ENCODE measurements around the gene ATP6AP1. TPM values are rescaled to one million over a fixed set of nuclear protein-coding genes. Genes with fewer than 3 reads are reported as not detected.

ATP6AP1 gene
- total RNA-seq, 1 experiment from 2014 or later = 112 TPM

DNA sequence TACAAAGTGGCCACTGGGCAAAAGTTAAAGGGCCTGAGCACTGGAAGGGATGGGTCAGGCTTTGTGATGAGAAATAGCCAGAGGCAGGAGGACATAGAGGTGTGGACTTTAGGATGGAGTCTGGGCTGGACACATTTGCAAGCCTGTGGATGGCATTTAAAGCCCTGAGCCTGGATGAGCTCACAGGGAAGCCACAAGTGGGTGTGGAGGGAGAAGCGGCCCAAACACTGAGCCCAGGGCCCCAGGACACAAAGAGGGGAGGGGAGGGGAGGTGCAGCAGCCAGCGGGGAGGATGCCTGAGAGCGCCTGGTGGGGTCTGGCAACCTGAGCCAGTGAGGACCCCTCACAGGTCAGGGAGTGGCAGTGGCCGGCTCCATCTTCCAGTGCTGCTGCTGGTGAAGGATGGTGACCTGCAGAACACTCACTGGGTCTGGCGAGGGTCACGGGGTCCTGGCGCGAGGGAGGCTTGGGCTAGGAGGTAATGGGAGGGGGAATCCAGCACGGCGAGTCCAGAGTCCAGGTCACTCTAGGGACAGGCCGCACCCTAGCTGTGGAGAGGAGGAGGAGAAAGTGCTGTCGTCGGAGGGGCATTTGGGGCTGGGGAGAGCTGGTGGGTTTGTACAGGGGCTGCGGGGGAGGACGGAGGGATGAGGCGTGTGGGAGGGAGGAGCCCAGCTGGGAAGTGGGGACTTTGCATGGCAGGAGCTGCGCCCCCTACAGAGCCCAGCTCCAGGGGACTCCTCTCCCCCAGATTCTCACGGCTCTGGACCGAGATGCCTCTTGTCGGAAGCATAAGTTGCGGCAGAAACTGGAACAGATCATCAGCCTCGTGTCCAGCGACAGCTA, 43.6 kb downstream of the ATP6AP1 start:
- no peaks in the 10 kb centered on the region for H3K27me3 ChIP-seq (replicated peaks; ENCODE audit: control insufficient read depth, insufficient read depth, low read length)
- no peaks in the 10 kb centered on the region for H3K4me1 ChIP-seq
- TF ChIP-seq, protein P1, sequence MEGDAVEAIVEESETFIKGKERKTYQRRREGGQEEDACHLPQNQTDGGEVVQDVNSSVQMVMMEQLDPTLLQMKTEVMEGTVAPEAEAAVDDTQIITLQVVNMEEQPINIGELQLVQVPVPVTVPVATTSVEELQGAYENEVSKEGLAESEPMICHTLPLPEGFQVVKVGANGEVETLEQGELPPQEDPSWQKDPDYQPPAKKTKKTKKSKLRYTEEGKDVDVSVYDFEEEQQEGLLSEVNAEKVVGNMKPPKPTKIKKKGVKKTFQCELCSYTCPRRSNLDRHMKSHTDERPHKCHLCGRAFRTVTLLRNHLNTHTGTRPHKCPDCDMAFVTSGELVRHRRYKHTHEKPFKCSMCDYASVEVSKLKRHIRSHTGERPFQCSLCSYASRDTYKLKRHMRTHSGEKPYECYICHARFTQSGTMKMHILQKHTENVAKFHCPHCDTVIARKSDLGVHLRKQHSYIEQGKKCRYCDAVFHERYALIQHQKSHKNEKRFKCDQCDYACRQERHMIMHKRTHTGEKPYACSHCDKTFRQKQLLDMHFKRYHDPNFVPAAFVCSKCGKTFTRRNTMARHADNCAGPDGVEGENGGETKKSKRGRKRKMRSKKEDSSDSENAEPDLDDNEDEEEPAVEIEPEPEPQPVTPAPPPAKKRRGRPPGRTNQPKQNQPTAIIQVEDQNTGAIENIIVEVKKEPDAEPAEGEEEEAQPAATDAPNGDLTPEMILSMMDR (IDR thresholded peaks at IDR 0.05; ENCODE audit: insufficient read depth in 1 of 2, low read depth in 1 of 2, low read length in 1 of 2, severe bottlenecking in 1 of 2, unreplicated experiment in 1 of 2) = no peak
- no peaks in the 10 kb centered on the region for H3K27me3 Mint-ChIP-seq (ENCODE audit: insufficient read depth, unreplicated experiment)
- intact Hi-C loops (cut with micrococcal nuclease; ENCODE audit: unreplicated experiment) = no loop called here
- no peaks in the 10 kb centered on the region for H3K4me1 Mint-ChIP-seq (ENCODE audit: low read depth, unreplicated experiment)
- H3K9me3 ChIP-seq = no peaks in the 10 kb centered on the region
- POLR2A ChIA-PET = no interaction called here
- DNase-seq = no peak
- no peaks in the 10 kb centered on the region; the same call in 1 of the 2 replicates for H3K36me3 ChIP-seq (ENCODE audit: control insufficient read depth, insufficient read depth, low read length)
- no peak overlapping the region for H3K27ac Mint-ChIP-seq (ENCODE audit: unreplicated experiment)
- H3K36me3 Mint-ChIP-seq (ENCODE audit: insufficient read depth, unreplicated experiment) = peaks cover 19% of the 10 kb centered on the region
- CTCF ChIA-PET = no interaction called here
- no peaks in the 10 kb centered on the region for H3K9me3 Mint-ChIP-seq (ENCODE audit: unreplicated experiment)
- no TSS peak for BruUV-seq (replicated peaks)
- no peak overlapping the region for H3K4me3 ChIP-seq (ENCODE audit: low read depth, low read length)
- no peak overlapping the region for H3K4me3 Mint-ChIP-seq (ENCODE audit: unreplicated experiment)

DNA sequence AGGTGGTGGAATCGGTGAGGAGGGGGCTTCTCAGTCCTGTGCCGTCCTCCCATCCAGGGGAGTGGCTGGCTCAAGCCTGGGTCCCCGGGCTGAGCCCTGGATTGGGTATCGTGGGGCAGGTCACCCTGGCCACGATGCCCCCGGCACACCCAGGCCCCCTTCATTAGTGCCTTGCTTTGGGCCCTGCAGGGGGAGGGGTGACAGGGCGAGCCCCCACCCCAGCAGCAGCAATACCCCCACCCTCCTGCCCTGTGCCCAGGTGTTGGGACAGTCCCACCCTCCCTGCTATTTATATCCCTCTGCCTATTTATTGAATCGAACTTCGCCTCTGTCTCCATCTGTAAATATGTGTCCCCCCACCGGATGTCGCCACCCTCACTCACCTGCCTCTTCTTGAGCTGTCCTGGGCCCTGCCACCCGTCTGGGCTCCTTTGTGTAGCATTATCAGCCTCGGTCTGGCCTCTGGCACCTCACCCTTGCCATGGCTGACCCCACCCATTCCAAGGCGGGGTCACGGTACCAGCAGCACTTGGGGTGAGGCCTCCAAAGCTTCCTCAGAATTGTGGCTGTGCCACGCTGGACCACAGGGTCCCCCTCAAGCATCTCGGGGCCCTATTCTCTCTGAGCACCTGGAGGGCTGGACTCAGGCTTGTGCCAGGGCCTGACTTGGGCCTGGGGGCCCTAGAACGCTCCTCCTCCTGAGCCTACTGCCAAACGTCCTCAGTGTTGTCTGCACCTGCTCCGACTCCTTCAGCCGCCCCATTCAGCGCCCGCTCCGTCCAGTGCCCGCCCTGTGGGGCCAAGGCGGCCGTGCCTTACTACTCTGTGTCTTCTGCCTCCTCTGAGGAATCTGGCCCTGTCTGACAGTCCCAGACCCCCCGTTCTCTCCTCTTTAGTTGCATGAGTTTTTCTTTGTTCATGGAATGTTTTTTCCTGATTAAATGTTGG, 44.5 kb downstream of the ATP6AP1 start:
- POLR2A ChIA-PET = no interaction called here
- Mint-ChIP-seq H3K27ac (ENCODE audit: unreplicated experiment) (no peak overlapping the region), H3K27me3 (ENCODE audit: insufficient read depth, unreplicated experiment) (no peaks in the 10 kb centered on the region), H3K36me3 (ENCODE audit: insufficient read depth, unreplicated experiment) (peaks cover 19% of the 10 kb centered on the region), H3K4me3 (ENCODE audit: unreplicated experiment) (no peak overlapping the region), H3K4me1 (ENCODE audit: low read depth, unreplicated experiment) (no peaks in the 10 kb centered on the region), H3K9me3 (ENCODE audit: unreplicated experiment) (no peaks in the 10 kb centered on the region)
- Histone ChIP-seq H3K9me3 (no peaks in the 10 kb centered on the region), H3K36me3 (ENCODE audit: control insufficient read depth, insufficient read depth, low read length) (no peaks in the 10 kb centered on the region; the same call in 1 of the 2 replicates), H3K4me1 (no peaks in the 10 kb centered on the region), H3K27me3 (replicated peaks; ENCODE audit: control insufficient read depth, insufficient read depth, low read length) (no peaks in the 10 kb centered on the region), H3K4me3 (ENCODE audit: low read depth, low read length) (no peak overlapping the region)
- no peak for DNase-seq
- CTCF ChIA-PET = no interaction called here
- TF ChIP-seq, protein P1 (IDR thresholded peaks at IDR 0.05; ENCODE audit: insufficient read depth in 1 of 2, low read depth in 1 of 2, low read length in 1 of 2, severe bottlenecking in 1 of 2, unreplicated experiment in 1 of 2) = no peak
- intact Hi-C loops (cut with micrococcal nuclease; ENCODE audit: unreplicated experiment) = no loop called here
- no TSS peak for BruUV-seq (replicated peaks)

DNA sequence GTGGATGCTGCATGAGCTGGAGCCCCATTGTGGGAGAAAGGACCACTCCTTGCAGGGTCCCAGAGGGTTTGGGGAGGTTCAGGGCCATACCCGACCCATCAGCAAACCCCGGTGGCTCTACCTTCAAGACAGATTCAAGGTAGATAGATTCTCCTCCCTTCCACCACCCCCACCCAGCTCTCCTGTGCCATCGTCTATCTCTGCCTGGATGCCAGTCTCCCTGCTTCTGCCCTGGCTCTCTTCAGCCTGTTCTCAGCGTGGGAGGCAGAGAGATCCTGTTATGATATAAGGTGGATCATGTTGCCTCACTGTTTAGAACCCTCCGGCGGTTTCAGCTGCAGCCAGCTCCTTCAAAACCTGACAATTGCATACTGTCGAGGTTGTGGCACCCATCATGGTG, 45.2 kb downstream of the ATP6AP1 start:
- Histone ChIP-seq H3K4me1 (no peaks in the 10 kb centered on the region), H3K36me3 (ENCODE audit: control insufficient read depth, insufficient read depth, low read length) (no peaks in the 10 kb centered on the region; the same call in 1 of the 2 replicates), H3K4me3 (ENCODE audit: low read depth, low read length) (no peak overlapping the region), H3K27me3 (replicated peaks; ENCODE audit: control insufficient read depth, insufficient read depth, low read length) (no peaks in the 10 kb centered on the region), H3K9me3 (no peaks in the 10 kb centered on the region)
- no peaks in the 10 kb centered on the region for H3K9me3 Mint-ChIP-seq (ENCODE audit: unreplicated experiment)
- no peaks in the 10 kb centered on the region for H3K27me3 Mint-ChIP-seq (ENCODE audit: insufficient read depth, unreplicated experiment)
- POLR2A ChIA-PET = interaction anchor here (0.5 to 0.6 kb wide), 2 partner anchors 14 to 38 kb away, joined by 3 to 6 read pairs; no protein-coding TSS in a partner anchor
- peaks cover 26% of the 10 kb centered on the region for H3K36me3 Mint-ChIP-seq (ENCODE audit: insufficient read depth, unreplicated experiment)
- intact Hi-C loops (cut with micrococcal nuclease; ENCODE audit: unreplicated experiment) = no loop called here
- BruUV-seq (replicated peaks) = no TSS peak
- no peaks in the 10 kb centered on the region for H3K4me1 Mint-ChIP-seq (ENCODE audit: low read depth, unreplicated experiment)
- CTCF ChIA-PET = no interaction called here
- no peak overlapping the region for H3K4me3 Mint-ChIP-seq (ENCODE audit: unreplicated experiment)
- no peak overlapping the region for H3K27ac Mint-ChIP-seq (ENCODE audit: unreplicated experiment)
- DNase-seq = no peak
- TF ChIP-seq, protein P1 (IDR thresholded peaks at IDR 0.05; ENCODE audit: insufficient read depth in 1 of 2, low read depth in 1 of 2, low read length in 1 of 2, severe bottlenecking in 1 of 2, unreplicated experiment in 1 of 2) = no peak
